Hematopoietic multipotent progenitor cell treated with erythropoietin and hydrocortisone succinate and interleukin-3 and kit ligand, for 8 days (in vitro differentiated cells): Measurements from ENCODE around the gene DIPK2B.

Experiments
- DNase-seq: peaks from one replicate; pipeline ENCODE4 v3.0.0-alpha.2; 2015

Gene DIPK2B

DNA sequence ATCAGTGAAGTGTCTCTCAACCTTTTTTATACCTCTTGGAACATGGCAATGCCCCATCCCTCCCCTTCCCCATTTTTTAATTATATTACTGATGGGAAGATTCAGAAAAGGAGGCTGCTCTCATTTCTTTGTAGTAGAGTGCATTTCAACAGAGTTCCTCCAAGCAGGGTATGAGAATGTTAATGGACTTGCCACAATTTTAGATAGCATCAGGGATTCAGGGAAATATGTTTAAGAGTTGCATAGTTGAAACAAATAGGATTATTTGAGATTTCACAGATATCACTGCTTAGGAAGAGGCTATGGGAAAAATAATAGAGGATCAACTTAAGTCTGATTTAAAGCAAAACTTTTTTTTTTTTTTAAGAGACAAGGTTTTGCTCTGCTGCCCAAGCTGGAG is 46.2 kb downstream of the DIPK2B start:
- DNase-seq: no peak

DNA sequence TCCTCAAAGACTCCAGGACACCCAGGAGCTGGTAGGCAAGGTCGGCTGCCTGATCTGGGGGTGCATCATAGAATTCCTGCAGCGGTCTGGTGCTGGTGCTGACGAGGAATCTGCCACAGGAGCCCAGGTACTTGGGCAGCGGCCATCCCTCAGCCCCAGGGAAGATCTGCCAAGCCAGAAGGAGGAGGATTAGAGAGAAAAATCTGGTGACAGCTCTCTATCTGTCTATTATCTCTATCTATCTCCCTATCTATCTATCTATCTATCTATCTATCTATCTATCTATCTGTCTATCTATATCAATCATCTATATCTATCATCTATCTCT is 46.7 kb downstream of the DIPK2B start:
- DNase-seq: no peak
